NCI-H1694 (cell line): ENCODE results near the gene SSH2.

Experiments used
- DNase-seq: peaks from one replicate; lab custom pipeline; 2025; lab: John Stamatoyannopoulos, UW

The SSH2 gene

GRCh38 chr17:29622337-29623282 lies 307.4 kb downstream of the SSH2 start, which contains the start of gene CORO6:
Gene CORO6, minus strand, starts transcription at chr17:29622912. Its CDS starts 1,491 bp downstream, at chr17:29621421.
- DNase-seq, result no peak

- no peak for DNase-seq
Measured at GRCh38 chr17:29621751-29622194, 308.3 kb downstream of the SSH2 start.

DNA sequence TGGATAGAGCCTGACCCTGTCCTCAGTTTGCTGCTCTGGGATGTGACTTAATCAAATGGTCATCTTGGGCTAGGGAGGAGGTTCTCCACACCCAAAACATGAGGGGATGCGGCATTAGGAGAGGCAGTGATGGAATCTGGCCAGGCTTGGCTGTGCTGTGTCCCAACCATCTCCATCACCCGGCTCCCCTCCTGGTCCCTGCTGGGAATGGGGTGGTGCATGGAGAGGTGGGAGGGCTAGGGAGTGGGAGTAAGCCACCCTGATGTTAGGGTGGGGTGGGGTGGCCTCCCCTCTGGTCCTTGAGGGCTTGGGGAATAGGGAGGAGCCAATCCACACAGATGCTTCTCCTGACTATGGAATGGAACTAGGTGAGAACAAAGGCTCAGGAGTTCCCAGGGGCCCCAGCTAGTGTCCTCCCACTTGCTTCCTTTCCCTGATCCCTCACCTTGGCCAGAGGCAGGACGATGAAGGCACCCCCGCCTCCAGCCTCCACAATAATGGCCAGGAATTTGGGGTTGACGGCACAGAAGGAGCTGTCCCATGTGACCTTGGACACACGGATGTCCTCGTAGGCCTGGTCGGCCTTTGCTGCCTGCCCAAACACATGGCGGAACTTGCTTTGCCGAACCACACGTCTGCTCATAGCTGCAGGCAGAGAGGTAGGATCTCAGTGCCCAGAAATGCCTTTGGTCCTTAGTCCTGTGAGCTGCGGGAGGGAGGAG lies 309.1 kb downstream of the SSH2 start:
- DNase-seq, result no peak

DNA sequence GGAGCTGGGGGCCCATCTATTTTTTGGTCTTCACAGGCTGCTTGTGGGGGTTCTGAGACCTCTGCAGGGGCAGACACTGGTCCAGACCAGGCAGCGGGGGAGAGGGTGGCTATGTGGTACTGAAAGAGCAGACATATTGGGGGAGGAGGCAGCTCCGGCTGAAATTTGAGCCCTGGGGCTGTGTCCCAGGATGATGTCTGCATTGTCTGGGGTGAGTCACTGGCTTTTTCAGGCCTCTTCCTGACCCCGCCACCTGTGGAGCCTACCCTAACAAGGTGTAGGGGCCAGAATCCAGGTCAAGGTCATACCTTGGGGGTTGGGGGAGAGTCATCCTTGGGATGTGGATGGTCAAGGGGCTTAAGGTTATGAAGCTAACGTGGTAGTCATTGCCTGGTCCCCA lies 309.8 kb downstream of the SSH2 start:
- no peak for DNase-seq

- DNase-seq, result peak; percentile 47
Measured at GRCh38 chr17:29619251-29619650, 310.8 kb downstream of the SSH2 start.

DNA sequence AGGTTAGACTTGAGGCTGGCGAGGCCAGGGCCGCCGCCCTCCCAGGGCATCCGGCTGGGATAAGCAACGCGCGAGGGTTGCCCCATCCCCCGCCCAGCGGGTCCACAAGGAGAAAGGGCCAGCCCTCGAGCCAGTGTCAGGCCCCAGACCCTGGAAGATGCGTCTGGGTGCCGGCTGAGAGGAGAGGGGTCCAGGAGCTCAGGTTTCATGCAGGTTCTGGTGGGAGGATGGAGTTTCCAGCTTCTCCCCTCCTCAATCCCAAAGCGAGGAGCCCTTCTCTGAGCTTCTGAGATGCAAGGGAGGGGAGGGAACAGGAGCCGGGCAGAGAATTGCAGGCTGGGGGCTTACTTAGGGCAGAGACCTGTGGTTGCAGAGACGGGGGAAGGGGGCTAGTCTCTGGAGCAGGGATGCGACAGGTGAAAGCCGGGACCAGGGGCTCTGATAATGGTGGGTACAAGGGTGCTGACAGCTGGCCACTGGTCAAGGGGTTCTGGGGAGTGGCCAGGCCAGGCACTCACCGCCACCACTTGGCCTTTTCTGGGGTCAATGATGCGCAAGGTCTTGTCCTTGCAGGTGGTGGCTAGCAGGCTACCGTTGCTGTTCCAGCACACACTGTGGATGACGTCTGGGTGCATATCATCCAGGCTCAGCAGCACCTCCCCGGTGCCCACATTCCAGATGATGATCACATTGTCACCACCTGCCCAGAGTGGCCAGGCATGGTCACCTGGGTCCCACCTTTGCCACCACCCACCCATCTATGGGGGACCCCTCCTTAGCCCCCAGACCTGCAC lies 311.6 kb downstream of the SSH2 start:
- DNase-seq, result no peak

- peak; percentile 70 for DNase-seq
Measured at GRCh38 chr17:29617481-29618271, 312.4 kb downstream of the SSH2 start.

GRCh38 chr17:29617125-29617480 lies 312.9 kb downstream of the SSH2 start:
- DNase-seq, result peak; percentile 94

GRCh38 chr17:29616300-29617048 lies 313.6 kb downstream of the SSH2 start:
- DNase-seq, result peak; percentile 14

DNA sequence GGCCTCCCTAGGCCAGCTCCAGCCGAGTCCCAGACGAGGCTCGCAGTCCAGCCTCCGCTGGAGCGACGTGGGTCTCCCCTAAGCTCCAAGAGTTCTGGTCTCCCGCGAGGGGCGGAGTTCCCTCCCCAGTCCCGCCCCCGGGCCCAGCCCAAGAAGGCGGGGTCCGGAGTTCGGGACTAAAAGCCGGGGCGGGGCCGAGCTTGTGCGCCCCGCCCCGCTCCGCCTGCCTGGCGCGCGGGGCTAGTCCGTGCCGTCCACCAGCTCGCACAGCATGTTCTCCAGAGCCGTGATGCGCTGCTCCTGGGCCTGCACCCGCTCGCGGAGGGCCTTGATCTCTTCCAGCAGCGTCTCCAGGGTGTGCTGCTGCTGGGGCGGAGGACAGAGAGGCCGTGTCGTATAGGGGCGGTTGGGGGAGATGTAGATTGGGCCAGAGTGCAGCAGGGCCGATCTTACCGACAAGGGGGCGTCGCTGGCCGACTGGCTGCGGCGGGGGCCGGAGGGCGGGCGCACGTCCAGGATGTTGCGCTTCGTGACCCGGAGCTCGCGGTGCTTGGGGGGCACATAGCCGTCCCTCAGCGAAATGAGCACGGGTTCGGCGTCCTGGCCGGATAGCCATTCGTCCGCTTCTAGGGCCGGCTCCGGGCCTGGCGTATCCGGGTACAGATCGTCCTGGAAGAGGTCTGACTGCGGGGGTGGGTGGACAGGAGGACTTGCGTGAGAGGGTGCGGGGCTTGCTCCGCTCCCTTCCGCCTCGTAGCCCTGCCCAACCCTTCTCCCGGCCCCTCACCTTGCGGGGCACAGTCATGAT lies 314.3 kb downstream of the SSH2 start:
- peak; percentile 72 for DNase-seq

DNA sequence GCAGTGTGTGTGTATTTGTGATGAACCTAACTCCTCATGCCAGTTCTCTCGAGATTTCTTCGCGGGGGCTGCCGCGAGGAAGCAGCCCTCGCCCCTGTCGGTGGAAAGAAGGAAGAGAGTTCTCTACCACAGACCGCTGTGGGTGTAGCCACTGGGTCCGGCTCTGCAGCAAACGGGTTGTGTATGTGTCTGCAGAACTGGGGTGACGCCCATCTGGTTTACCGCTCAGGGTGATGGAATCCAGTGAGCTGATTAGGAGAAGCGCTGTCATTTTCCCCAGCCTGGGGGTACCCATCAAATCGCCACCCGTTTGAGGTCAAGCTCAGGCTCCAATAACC lies 315.0 kb downstream of the SSH2 start:
- DNase-seq, result no peak

- no peak for DNase-seq
Measured at GRCh38 chr17:29614349-29615047, 315.5 kb downstream of the SSH2 start.

GRCh38 chr17:29613856-29614255 lies 316.2 kb downstream of the SSH2 start:
- DNase-seq, result no peak

DNA sequence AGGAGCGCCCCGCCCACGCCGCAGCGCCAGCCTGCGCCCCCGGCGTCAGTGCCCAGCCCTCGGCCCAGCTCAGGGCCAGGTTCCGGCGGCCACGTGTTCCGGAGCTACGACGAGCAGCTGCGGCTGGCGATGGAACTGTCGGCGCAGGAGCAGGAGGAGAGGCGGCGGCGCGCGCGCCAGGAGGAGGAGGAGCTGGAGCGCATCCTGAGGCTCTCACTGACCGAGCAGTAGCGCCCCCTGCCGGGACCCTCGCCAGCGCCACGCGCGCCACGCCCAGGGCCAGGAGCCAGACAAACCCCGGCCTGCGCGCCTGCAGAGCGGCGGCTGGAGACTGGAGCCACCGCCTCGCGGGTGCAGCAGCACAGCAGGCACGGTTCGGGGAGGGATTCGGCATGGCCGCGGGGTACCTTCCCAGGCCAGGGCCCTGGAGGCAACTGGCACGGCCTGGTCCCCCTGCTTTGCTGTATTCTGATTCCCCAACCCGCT lies 316.6 kb downstream of the SSH2 start:
- no peak for DNase-seq

DNA sequence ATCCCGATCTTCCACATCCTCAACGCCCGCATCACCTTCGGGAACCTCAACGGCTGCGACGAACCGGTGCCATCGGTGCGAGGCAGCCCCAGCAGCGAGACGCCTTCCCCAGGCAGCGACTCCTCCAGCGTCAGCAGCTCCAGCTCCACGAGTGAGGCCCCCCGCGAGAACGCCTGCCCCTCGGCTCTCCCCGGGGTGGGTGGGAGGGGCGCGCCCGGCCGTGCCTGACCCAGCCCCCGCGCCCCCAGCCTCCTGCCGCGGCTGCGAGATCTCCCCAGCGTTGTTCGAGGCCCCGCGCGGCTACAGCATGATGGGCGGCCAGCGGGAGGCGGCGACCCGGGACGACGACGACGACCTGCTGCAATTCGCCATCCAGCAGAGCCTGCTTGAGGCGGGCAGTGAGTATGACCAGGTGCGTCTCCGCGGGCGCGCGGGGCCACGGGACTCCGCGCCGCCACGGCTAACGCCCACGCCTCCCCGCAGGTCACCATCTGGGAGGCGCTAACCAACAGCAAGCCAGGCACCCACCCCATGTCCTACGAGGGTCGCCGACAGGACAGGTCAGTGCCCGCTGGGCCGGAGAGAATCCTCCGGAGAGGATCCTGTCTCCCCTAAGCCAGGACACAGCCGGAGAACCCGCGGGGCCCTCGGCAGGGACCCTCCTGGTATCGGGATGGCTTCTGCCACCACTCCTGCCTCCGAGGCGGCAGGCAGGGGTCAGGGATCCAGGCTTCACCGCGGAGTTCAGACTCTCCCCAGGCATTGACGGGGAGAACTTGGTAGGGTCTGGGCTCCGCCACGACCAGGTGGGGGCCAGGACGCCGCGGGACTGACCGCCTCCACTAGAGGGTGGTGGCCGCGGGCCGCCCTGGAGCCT lies 317.4 kb downstream of the SSH2 start:
- no peak for DNase-seq

- DNase-seq, result no peak
Measured at GRCh38 chr17:29612094-29612403, 318.0 kb downstream of the SSH2 start.

- DNase-seq, result no peak
Measured at GRCh38 chr17:29611351-29612093, 318.5 kb downstream of the SSH2 start.

GRCh38 chr17:29610395-29610794 lies 319.6 kb downstream of the SSH2 start:
- DNase-seq, result no peak
